NT2/D1 (cell line): ENCODE results near the gene ZBTB32.

Source experiments
- DNase-seq: peaks from one replicate; pipeline ENCODE4 v3.0.0-alpha.2; 2011; ENCODE audit warnings: low read depth, low spot score
- H3K27me3 ChIP-seq: 2 replicates; pipeline ENCODE4 v1.6.0; 2011; ENCODE audit warnings: mild to moderate bottlenecking; ENCODE audit not compliant: insufficient read length, insufficient read depth
- H3K36me3 ChIP-seq: 2 replicates; pipeline ENCODE4 v1.6.1; 2011; ENCODE audit warnings: mild to moderate bottlenecking, low read length, mixed read lengths; ENCODE audit not compliant: insufficient read depth, insufficient read length
- H3K4me1 ChIP-seq: 2 replicates; pipeline ENCODE4 v1.5.1; 2011; ENCODE audit not compliant: insufficient read depth, insufficient read length
- H3K4me3 ChIP-seq: 2 replicates; pipeline ENCODE4 v1.5.1; 2011; ENCODE audit warnings: low read depth; ENCODE audit not compliant: insufficient read length
- H3K9ac ChIP-seq: 2 replicates; pipeline ENCODE4 v1.6.0; 2011; ENCODE audit warnings: low read depth; ENCODE audit not compliant: insufficient read length
- H3K9me3 ChIP-seq: 2 replicates; pipeline ENCODE4 v1.5.1; 2011; ENCODE audit warnings: mild to moderate bottlenecking, low read length; ENCODE audit not compliant: insufficient read depth
- SUZ12 ChIP-seq: IDR thresholded peaks from 2 replicates; pipeline ENCODE4 v1.6.1; 2011; ENCODE audit not compliant: insufficient read length, insufficient read depth; ENCODE audit errors: extremely low read depth
- YY1 ChIP-seq: IDR thresholded peaks from 2 replicates; pipeline ENCODE4 v1.6.1; 2011; ENCODE audit not compliant: insufficient read length, insufficient read depth
- ZNF274 ChIP-seq: IDR thresholded peaks from 2 replicates; pipeline ENCODE4 v1.6.1; 2011; ENCODE audit warnings: mild to moderate bottlenecking, low read depth, low read length

The ZBTB32 gene

GRCh38 chr19:35757231-35757748 lies 52.9 kb downstream of the ZBTB32 start:
- Histone ChIP-seq H3K36me3 (peaks cover 55% of the 10 kb centered on the region), H3K9me3 (no peaks in the 10 kb centered on the region), H3K27me3 (no peaks in the 10 kb centered on the region), H3K4me3 (peak overlapping the region; percentile 97), H3K4me1 (peaks cover 4% of the 10 kb centered on the region), H3K9ac (peak overlapping the region; percentile 85)
- no peak for DNase-seq
- no peak for TF ChIP-seq SUZ12
- no peak for TF ChIP-seq YY1
- TF ChIP-seq ZNF274, result no peak

- TF ChIP-seq YY1, result no peak
- no peak for TF ChIP-seq ZNF274
- TF ChIP-seq SUZ12, result no peak
- Histone ChIP-seq H3K36me3 (peaks cover 53% of the 10 kb centered on the region), H3K9ac (peak within 1 kb of the TSS; percentile 98), H3K27me3 (no peaks in the 10 kb centered on the region), H3K9me3 (no peaks in the 10 kb centered on the region), H3K4me1 (peaks cover 4% of the 10 kb centered on the region), H3K4me3 (peak within 1 kb of the TSS; percentile 97)
- DNase-seq, result peak; percentile 95
These were observed 53.6 kb downstream of the ZBTB32 start, which contains the start of gene PROSER3 for GRCh38 chr19:35757749-35758608. TSS of gene PROSER3 (plus strand) at chr19:35758176. CDS start at chr19:35758216, 40 bp downstream.

- TF ChIP-seq SUZ12, result no peak
- no peak for TF ChIP-seq ZNF274
- no peak for TF ChIP-seq YY1
- DNase-seq, result no peak
- H3K27me3 ChIP-seq, result no peaks in the 10 kb centered on the region
- H3K36me3 ChIP-seq, result peaks cover 46% of the 10 kb centered on the region
- peaks cover 4% of the 10 kb centered on the region for H3K4me1 ChIP-seq
- H3K9ac ChIP-seq, result no peak overlapping the region
- H3K9me3 ChIP-seq, result no peaks in the 10 kb centered on the region
- H3K4me3 ChIP-seq, result no peak overlapping the region
These were observed 55.3 kb downstream of the ZBTB32 start for GRCh38 chr19:35759697-35760096.

GRCh38 chr19:35760711-35761349 lies 56.5 kb downstream of the ZBTB32 start:
- no peak for DNase-seq
- Histone ChIP-seq H3K9ac (no peak overlapping the region), H3K4me1 (peaks cover 4% of the 10 kb centered on the region), H3K27me3 (no peaks in the 10 kb centered on the region), H3K9me3 (no peaks in the 10 kb centered on the region), H3K36me3 (peaks cover 50% of the 10 kb centered on the region), H3K4me3 (no peak overlapping the region)
- TF ChIP-seq SUZ12 (no peak), ZNF274 (no peak), YY1 (no peak)

GRCh38 chr19:35764432-35765315 lies 60.3 kb downstream of the ZBTB32 start:
- Histone ChIP-seq H3K36me3 (peaks cover 54% of the 10 kb centered on the region), H3K4me3 (no peak overlapping the region), H3K9me3 (no peaks in the 10 kb centered on the region), H3K27me3 (no peaks in the 10 kb centered on the region), H3K4me1 (peaks cover 8% of the 10 kb centered on the region), H3K9ac (no peak overlapping the region)
- TF ChIP-seq ZNF274, result no peak
- no peak for TF ChIP-seq YY1
- TF ChIP-seq SUZ12, result no peak
- DNase-seq, result no peak
